Thymus (tissue), 11 donors: ENCODE measurements around the gene PATL2. TPM values are rescaled to one million over a fixed set of nuclear protein-coding genes. Genes with fewer than 3 reads are reported as not detected.
"Not testable (repeated sequence)": the region's sequence is repeated elsewhere in the genome, so short reads cannot be mapped to it uniquely, and the experiment has no call there.

ENCODE experiments used
- DNase-seq, 9 donors: peaks; one replicate each; pipeline ENCODE4 v3.0.0-alpha.2; 2013; ENCODE audit warnings: low spot score in 9 of 9, low read depth in 6 of 9, missing footprints in 1 of 9
- H3K27ac ChIP-seq, 2 donors: one replicate each; pipeline ENCODE4 v1.5.1; 2013; ENCODE audit warnings: control low read depth in 1 of 2, low read depth in 1 of 2, low read length in 1 of 2, mild to moderate bottlenecking in 1 of 2, moderate library complexity in 1 of 2
- H3K27me3 ChIP-seq, 2 donors: one replicate each; pipeline ENCODE4 v1.5.1; 2013; ENCODE audit warnings: low read length in 1 of 2; ENCODE audit not compliant: control insufficient read depth in 2 of 2, insufficient read depth in 1 of 2
- H3K36me3 ChIP-seq, 2 donors: one replicate each; pipeline ENCODE4 v1.5.1; 2013; ENCODE audit warnings: low read length in 1 of 2, mild to moderate bottlenecking in 1 of 2, moderate library complexity in 1 of 2; ENCODE audit not compliant: control insufficient read depth in 2 of 2, insufficient read depth in 2 of 2
- H3K4me1 ChIP-seq, 2 donors: one replicate each; pipeline ENCODE4 v1.5.1; 2013; ENCODE audit warnings: low read length in 2 of 2; ENCODE audit not compliant: control insufficient read depth in 2 of 2, insufficient read depth in 2 of 2
- H3K4me3 ChIP-seq, 2 donors: one replicate each; pipeline ENCODE4 v1.5.1; 2013; ENCODE audit warnings: low read length in 2 of 2, control low read depth in 1 of 2, mild to moderate bottlenecking in 1 of 2
- H3K9me3 ChIP-seq, 2 donors: one replicate each; pipeline ENCODE4 v1.5.1; 2013; ENCODE audit warnings: low read length in 1 of 2, mild to moderate bottlenecking in 1 of 2; ENCODE audit not compliant: control insufficient read depth in 2 of 2, insufficient read depth in 1 of 2
- WGBS: extraction: QIAGEN DNeasy Blood & Tissue Kit; methylation state at CpG from one replicate; pipeline ENCODE4 v1.1.7; 2013; 5-methylcytosine and 5-hydroxymethylcytosine counted together
- polyA plus RNA-seq: library from polyadenylated mRNA; stranded (reverse); fragments of 200-250 nt; gene quantifications from one replicate; pipeline ENCODE4 v1.2.3, GENCODE V29; 2013
- total RNA-seq: library from RNA; stranded (reverse); fragments of 120-200 nt; gene quantifications from one replicate; pipeline ENCODE4 v1.2.4, GENCODE V29; 2013
- donor health status: healthy.

Gene PATL2
- total and polyA plus RNA-seq, 2 donors: 2.2 to 25.8 TPM

- Histone ChIP-seq H3K27ac (peak overlapping the region; percentile 69 to 99), H3K4me3 (peak overlapping the region; percentile 90 to 100), H3K9me3 (no peaks in the 10 kb centered on the region), H3K4me1 (peaks cover 21 to 30% of the 10 kb centered on the region in 2 donors), H3K27me3 (no peaks in the 10 kb centered on the region), H3K36me3 (peaks cover 34 to 46% of the 10 kb centered on the region in 2 donors)
- 31% methylated on average over 5 of the region's 5 CpGs for WGBS
- no peak for DNase-seq
Measured at GRCh38 chr15:44713006-44713966, 2.2 kb upstream of the PATL2 start.

GRCh38 chr15:44712346-44713005 is 1.4 kb upstream of the PATL2 start:
- DNase-seq: peak in 7 of 9 donors; percentile 40 to 86 (median 66)
- peaks cover 21 to 30% of the 10 kb centered on the region in 2 donors for H3K4me1 ChIP-seq
- peak overlapping the region; percentile 99 to 100 for H3K27ac ChIP-seq
- whole genome bisulfite sequencing: under 1% methylated on average over 24 of the region's 24 CpGs
- H3K4me3 ChIP-seq: peak overlapping the region; percentile 90 to 100
- peaks cover 29 to 39% of the 10 kb centered on the region in 2 donors for H3K36me3 ChIP-seq
- no peaks in the 10 kb centered on the region for H3K27me3 ChIP-seq
- no peaks in the 10 kb centered on the region for H3K9me3 ChIP-seq

- peak overlapping the region; percentile 99 to 100 for H3K27ac ChIP-seq
- H3K9me3 ChIP-seq: no peaks in the 10 kb centered on the region
- H3K4me3 ChIP-seq: peak overlapping the region; percentile 90 to 100
- peaks cover 21 to 30% of the 10 kb centered on the region in 2 donors for H3K4me1 ChIP-seq
- WGBS: under 1% methylated on average over 46 of the region's 46 CpGs
- DNase-seq: peak in 6 of 9 donors; percentile 56 to 87 (median 69)
- H3K36me3 ChIP-seq: peaks cover 24 to 33% of the 10 kb centered on the region in 2 donors
- no peaks in the 10 kb centered on the region for H3K27me3 ChIP-seq
Measured at GRCh38 chr15:44711743-44712345, 721 bp upstream of the PATL2 start.

- WGBS: 10% methylated on average over 11 of the region's 11 CpGs
- peak overlapping the region; percentile 99 to 100 for H3K27ac ChIP-seq
- H3K36me3 ChIP-seq: peaks cover 11 to 19% of the 10 kb centered on the region in 2 donors
- no peaks in the 10 kb centered on the region for H3K27me3 ChIP-seq
- H3K9me3 ChIP-seq: no peaks in the 10 kb centered on the region
- DNase-seq: peak in 2 of 9 donors; percentile 60 to 75
- peaks cover 14 to 21% of the 10 kb centered on the region in 2 donors for H3K4me1 ChIP-seq
- peak overlapping the region; percentile 90 to 100 for H3K4me3 ChIP-seq
Measured at GRCh38 chr15:44710236-44711095, 657 bp downstream of the PATL2 start.

DNA sequence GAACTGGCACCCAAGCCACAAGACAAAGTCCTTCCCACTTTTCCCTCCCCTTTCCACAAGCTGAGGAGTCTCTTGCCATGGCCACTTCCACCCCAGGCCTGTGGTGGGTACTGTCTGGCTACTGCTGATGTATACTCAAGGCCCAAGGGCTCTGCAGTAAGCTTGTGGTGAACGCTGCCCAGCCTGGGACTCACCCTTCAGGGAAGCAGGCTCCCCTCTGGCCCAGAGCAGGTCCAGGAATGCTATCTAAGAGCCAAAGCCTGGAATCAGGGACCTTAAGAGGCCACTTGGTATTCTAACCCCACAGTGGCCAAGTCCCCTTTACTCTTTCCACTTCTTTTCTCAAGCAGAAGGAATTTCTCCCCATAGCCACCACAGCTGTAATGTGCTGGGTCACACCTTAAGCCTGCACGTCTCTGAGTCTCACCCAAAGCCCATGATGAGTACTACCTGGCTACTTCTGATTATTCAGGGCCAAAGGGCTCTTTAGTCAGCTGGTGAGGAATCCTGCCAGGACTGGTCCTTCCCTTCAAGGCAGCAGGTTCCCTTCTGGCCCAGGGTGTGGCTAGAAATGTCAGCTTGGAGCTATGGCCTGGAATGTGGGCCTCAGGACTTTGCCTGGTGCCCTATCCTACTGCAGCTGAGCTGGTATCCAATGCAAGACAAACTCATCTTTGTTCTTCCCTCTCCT is 4.0 kb downstream of the PATL2 start:
- 100% methylated on average over 2 of the region's 2 CpGs for WGBS
- H3K4me3 ChIP-seq: no peak overlapping the region
- DNase-seq: no peak
- no peaks in the 10 kb centered on the region for H3K27me3 ChIP-seq
- peaks cover 0 to 3% of the 10 kb centered on the region in 2 donors for H3K36me3 ChIP-seq
- H3K4me1 ChIP-seq: peaks cover 2 to 4% of the 10 kb centered on the region in 2 donors
- peaks cover 0 to 4% of the 10 kb centered on the region in 2 donors for H3K9me3 ChIP-seq
- H3K27ac ChIP-seq: no peak overlapping the region

DNA sequence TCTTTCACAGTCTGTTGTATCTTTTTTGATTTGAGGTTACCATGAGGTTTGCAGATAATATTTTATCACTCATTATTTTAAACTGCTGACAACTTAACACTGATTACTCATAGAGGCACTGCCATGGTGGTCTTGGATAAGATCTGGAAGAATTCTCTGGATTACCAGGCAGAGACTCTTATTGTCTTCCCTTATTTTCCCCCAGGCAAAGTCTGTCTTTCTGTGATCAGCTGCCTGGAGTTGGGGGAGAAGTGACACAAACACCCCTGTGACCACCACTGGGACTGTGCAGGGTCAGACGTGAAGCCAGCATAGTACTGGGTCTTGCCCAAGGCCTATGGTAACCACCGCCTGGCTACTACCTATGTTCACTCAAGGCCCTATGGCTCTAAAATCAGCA is 4.7 kb downstream of the PATL2 start:
- no peak overlapping the region for H3K27ac ChIP-seq

GRCh38 chr15:44705986-44706385 is 5.1 kb downstream of the PATL2 start:
- H3K27ac ChIP-seq: no peak overlapping the region
- DNase-seq: no peak
- no peak overlapping the region for H3K4me3 ChIP-seq
- peaks cover 2 to 4% of the 10 kb centered on the region in 2 donors for H3K4me1 ChIP-seq
- no peaks in the 10 kb centered on the region for H3K27me3 ChIP-seq
- 100% methylated on average over 1 of the region's 1 CpG for WGBS
- H3K9me3 ChIP-seq: peaks cover 0 to 4% of the 10 kb centered on the region in 2 donors
- H3K36me3 ChIP-seq: peaks cover 0 to under 1% of the 10 kb centered on the region in 2 donors

More for the DNA sequence above, 4.7 kb downstream of the PATL2 start:
- Histone ChIP-seq H3K4me1 (peaks cover 2 to 4% of the 10 kb centered on the region in 2 donors), H3K9me3 (peaks cover 0 to 4% of the 10 kb centered on the region in 2 donors), H3K4me3 (no peak overlapping the region), H3K27me3 (no peaks in the 10 kb centered on the region), H3K36me3 (peaks cover 0 to 3% of the 10 kb centered on the region in 2 donors)
- no peak for DNase-seq
- WGBS: over 99% methylated on average over 2 of the region's 2 CpGs

- H3K9me3 ChIP-seq, H3K4me1 ChIP-seq: not testable (repeated sequence)
Measured at GRCh38 chr15:44700676-44701075, 10.4 kb downstream of the PATL2 start.

More at GRCh38 chr15:44700676-44701075, 10.4 kb downstream of the PATL2 start:
- not testable (repeated sequence) for H3K4me3 ChIP-seq, H3K36me3 ChIP-seq, H3K27ac ChIP-seq, H3K27me3 ChIP-seq, DNase-seq
